GM12892 (cell line): ENCODE measurements around the gene HSFX3.

ENCODE experiments used
- POLR2A ChIP-seq: IDR thresholded peaks from 2 replicates; pipeline ENCODE4 v1.6.1; 2011; ENCODE audit warnings: low read depth, low read length, control low read depth
- POLR2AphosphoS5 ChIP-seq: IDR thresholded peaks from 2 replicates; pipeline ENCODE4 v1.6.1; 2011; ENCODE audit warnings: low read depth, low read length, control low read depth
- TAF1 ChIP-seq: IDR thresholded peaks from 2 replicates; pipeline ENCODE4 v1.6.1; 2011; ENCODE audit warnings: low read depth, mild to moderate bottlenecking, control low read depth, low read length, borderline replicate concordance

- no peak for TF ChIP-seq POLR2AphosphoS5
- TF ChIP-seq POLR2A: no peak
- TF ChIP-seq TAF1: no peak
Observed at GRCh38 chrX:149511081-149511480, 38.6 kb downstream of the HSFX3 start.
